OCI-LY1 (cell line): ENCODE measurements around the gene KCNJ15.

ENCODE experiments used
- H2AFZ ChIP-seq: fragments of 200-600 bp; sonication (generic), shearing (Covaris generic); 2 replicates; pipeline ENCODE4 v1.6.0; 2014; ENCODE audit warnings: antibody characterized with exemption, mild to moderate bottlenecking, low read length
- H3F3A ChIP-seq: fragments of 200-600 bp; sonication (generic), shearing (Covaris generic); 2 replicates; pipeline ENCODE4 v1.6.0; 2014; ENCODE audit warnings: mild to moderate bottlenecking, antibody characterized with exemption, low read length, moderate library complexity; ENCODE audit not compliant: insufficient read depth
- H3K27ac ChIP-seq: fragments of 200-600 bp; sonication (generic); 2 replicates; pipeline ENCODE4 v1.5.1; 2014; ENCODE audit warnings: low read length, mixed run types, mild to moderate bottlenecking, low read depth; ENCODE audit not compliant: poor library complexity, severe bottlenecking
- H3K27me3 ChIP-seq: fragments of 200-600 bp; sonication (generic); 2 replicates; pipeline ENCODE4 v1.6.0; 2014; ENCODE audit warnings: antibody characterized with exemption, mild to moderate bottlenecking, low read length, moderate library complexity; ENCODE audit not compliant: insufficient read depth
- H3K36me3 ChIP-seq: fragments of 200-600 bp; sonication (generic); 2 replicates; pipeline ENCODE4 v1.6.1; 2014; ENCODE audit warnings: mild to moderate bottlenecking, antibody characterized with exemption, low read length, moderate library complexity, mixed read lengths; ENCODE audit not compliant: insufficient read depth
- H3K4me1 ChIP-seq: fragments of 200-600 bp; sonication (generic); 2 replicates; pipeline ENCODE4 v1.5.1; 2014; ENCODE audit warnings: mild to moderate bottlenecking, low read length, moderate library complexity; ENCODE audit not compliant: insufficient read depth, severe bottlenecking
- H3K4me2 ChIP-seq: fragments of 200-600 bp; sonication (generic), shearing (Covaris generic); 2 replicates; pipeline ENCODE4 v1.6.1; 2014; ENCODE audit warnings: low read length
- H3K4me3 ChIP-seq: fragments of 200-600 bp; sonication (generic); 2 replicates; pipeline ENCODE4 v1.5.1; 2014; ENCODE audit warnings: low read length, low read depth, mild to moderate bottlenecking, mixed read lengths; ENCODE audit not compliant: poor library complexity, severe bottlenecking
- H3K79me2 ChIP-seq: fragments of 200-600 bp; shearing (Covaris generic); 2 replicates; pipeline ENCODE4 v1.6.1; 2016; ENCODE audit warnings: mixed run types, low read length, mixed read lengths; ENCODE audit not compliant: insufficient read depth
- H3K9ac ChIP-seq: fragments of 200-600 bp; sonication (generic), shearing (Covaris generic); 2 replicates; pipeline ENCODE4 v1.6.1; 2014; ENCODE audit warnings: mild to moderate bottlenecking, low read length, mixed read lengths
- H3K9me2 ChIP-seq: fragments of 200-600 bp; sonication (generic), shearing (Covaris generic); 2 replicates; pipeline ENCODE4 v1.6.1; 2014; ENCODE audit warnings: low read depth, mild to moderate bottlenecking, low read length, mixed read lengths
- H3K9me3 ChIP-seq: fragments of 200-600 bp; shearing (Covaris generic); 2 replicates; pipeline ENCODE4 v1.6.1; 2014; ENCODE audit warnings: low read length, mixed read lengths
- H4K20me1 ChIP-seq: fragments of 200-600 bp; sonication (generic), shearing (Covaris generic); 2 replicates; pipeline ENCODE4 v1.6.0; 2016; ENCODE audit warnings: mild to moderate bottlenecking, low read length; ENCODE audit not compliant: insufficient read depth
- CTCF ChIP-seq: fragments of 200-600 bp; sonication (generic), shearing (Covaris generic); IDR thresholded peaks from 2 replicates; pipeline ENCODE4 v1.5.1; 2017; ENCODE audit warnings: mild to moderate bottlenecking, antibody characterized with exemption, low read length, moderate library complexity, mixed read lengths
- EZH2 ChIP-seq: fragments of 200-600 bp; sonication (generic), shearing (Covaris generic); IDR thresholded peaks from 2 replicates; pipeline ENCODE4 v1.8.0; 2017; ENCODE audit warnings: borderline replicate concordance, mixed run types, mild to moderate bottlenecking, antibody characterized with exemption, low read length, moderate library complexity, mixed read lengths

The KCNJ15 gene

DNA sequence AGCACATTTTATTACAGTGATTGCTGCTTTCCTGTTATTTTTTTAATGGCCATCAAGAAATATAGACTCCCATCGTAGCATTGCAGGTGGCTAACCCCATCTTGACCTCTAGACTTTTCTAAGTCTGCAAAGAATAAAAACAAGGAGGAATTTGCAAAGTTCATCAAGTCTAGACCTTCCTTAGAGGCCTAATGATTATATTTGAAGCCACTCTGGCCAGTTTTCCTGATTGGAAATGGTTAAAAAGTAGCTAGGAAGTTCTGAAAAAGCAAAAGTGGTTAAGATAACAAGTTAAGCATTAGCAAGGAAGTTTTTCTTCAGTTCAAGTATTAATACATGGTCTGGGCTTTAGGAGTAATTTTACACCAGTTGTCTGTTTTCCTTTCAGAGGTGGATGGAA lies 16.7 kb upstream of the KCNJ15 start:
- no peaks in the 10 kb centered on the region for H3F3A ChIP-seq
- no peak overlapping the region for H3K4me3 ChIP-seq
- H3K36me3 ChIP-seq: no peaks in the 10 kb centered on the region
- TF ChIP-seq EZH2 (no peak), CTCF (no peak)
- no peaks in the 10 kb centered on the region for H4K20me1 ChIP-seq
- no peak overlapping the region for H3K9ac ChIP-seq
- no peak overlapping the region for H3K27ac ChIP-seq
- H3K9me2 ChIP-seq: no peaks in the 10 kb centered on the region
- H3K4me1 ChIP-seq: no peaks in the 10 kb centered on the region
- no peak overlapping the region for H2AFZ ChIP-seq
- no peaks in the 10 kb centered on the region for H3K79me2 ChIP-seq
- H3K27me3 ChIP-seq: no peaks in the 10 kb centered on the region
- no peaks in the 10 kb centered on the region for H3K9me3 ChIP-seq
- H3K4me2 ChIP-seq: no peak overlapping the region

GRCh38 chr21:38241029-38241740 lies 15.6 kb upstream of the KCNJ15 start:
- H3K36me3 ChIP-seq: no peaks in the 10 kb centered on the region
- no peak overlapping the region for H3K27ac ChIP-seq

GRCh38 chr21:38242061-38242460 lies 14.7 kb upstream of the KCNJ15 start:
- Histone ChIP-seq H3K4me1 (no peaks in the 10 kb centered on the region), H3K9me3 (no peaks in the 10 kb centered on the region), H4K20me1 (no peaks in the 10 kb centered on the region), H3K36me3 (no peaks in the 10 kb centered on the region), H3K4me2 (no peak overlapping the region), H3K9me2 (no peaks in the 10 kb centered on the region), H3K4me3 (no peak overlapping the region), H3K27ac (no peak overlapping the region), H3K27me3 (no peaks in the 10 kb centered on the region), H3F3A (no peaks in the 10 kb centered on the region), H3K9ac (no peak overlapping the region), H2AFZ (no peak overlapping the region), H3K79me2 (no peaks in the 10 kb centered on the region)
- TF ChIP-seq CTCF (no peak), EZH2 (no peak)

More at GRCh38 chr21:38241029-38241740, 15.6 kb upstream of the KCNJ15 start:
- Histone ChIP-seq H4K20me1 (no peaks in the 10 kb centered on the region), H3K4me2 (no peak overlapping the region), H2AFZ (no peak overlapping the region), H3K4me1 (no peaks in the 10 kb centered on the region), H3K9me3 (no peaks in the 10 kb centered on the region), H3K79me2 (no peaks in the 10 kb centered on the region), H3K9ac (no peak overlapping the region), H3F3A (no peaks in the 10 kb centered on the region), H3K27me3 (no peaks in the 10 kb centered on the region), H3K4me3 (no peak overlapping the region), H3K9me2 (no peaks in the 10 kb centered on the region)
- TF ChIP-seq CTCF (no peak), EZH2 (no peak)
